Right renal pelvis (tissue), 4 donors: ENCODE measurements around the gene OXCT2. TPM values are rescaled to one million over a fixed set of nuclear protein-coding genes. Genes with fewer than 3 reads are reported as not detected.
"Not testable (repeated sequence)": the region's sequence is repeated elsewhere in the genome, so short reads cannot be mapped to it uniquely, and the experiment has no call there.

ENCODE experiments used
- DNase-seq, 4 donors: peaks; one replicate each; pipeline ENCODE4 v3.0.0-alpha.2; 2013; ENCODE audit warnings: low read depth in 4 of 4, low spot score in 3 of 4, missing footprints in 1 of 4
- polyA plus RNA-seq, 4 donors: library from polyadenylated mRNA; unstranded; fragments of 120-200 nt; gene quantifications; one replicate each; pipeline ENCODE4 v1.2.1, GENCODE V29; 2013; ENCODE audit not compliant: insufficient read length in 4 of 4

Gene OXCT2
- polyA plus RNA-seq, 4 donors: 0.17 to 0.47 (median 0.25) TPM

DNA sequence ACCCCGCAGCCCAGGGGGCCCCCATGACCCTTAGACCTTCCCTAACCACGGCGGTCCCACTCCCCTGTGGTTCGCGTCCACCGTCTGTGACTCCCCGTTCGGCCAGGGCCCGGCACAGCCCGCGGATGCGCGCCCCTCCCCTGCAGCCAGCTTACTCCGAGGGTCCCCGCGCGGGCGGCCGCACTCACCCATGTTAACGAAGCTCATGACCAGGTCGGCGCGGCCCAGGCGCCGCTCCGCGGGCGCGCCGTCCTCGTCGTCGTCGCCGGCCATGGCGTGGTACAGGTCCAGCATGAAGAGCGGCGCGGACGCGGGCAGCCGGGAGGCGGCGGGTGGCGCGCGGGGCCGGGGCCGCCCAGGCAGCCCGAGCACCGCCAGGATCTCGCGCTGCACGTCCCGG lies 16.8 kb upstream of the OXCT2 start:
- DNase-seq: not testable (repeated sequence)

DNA sequence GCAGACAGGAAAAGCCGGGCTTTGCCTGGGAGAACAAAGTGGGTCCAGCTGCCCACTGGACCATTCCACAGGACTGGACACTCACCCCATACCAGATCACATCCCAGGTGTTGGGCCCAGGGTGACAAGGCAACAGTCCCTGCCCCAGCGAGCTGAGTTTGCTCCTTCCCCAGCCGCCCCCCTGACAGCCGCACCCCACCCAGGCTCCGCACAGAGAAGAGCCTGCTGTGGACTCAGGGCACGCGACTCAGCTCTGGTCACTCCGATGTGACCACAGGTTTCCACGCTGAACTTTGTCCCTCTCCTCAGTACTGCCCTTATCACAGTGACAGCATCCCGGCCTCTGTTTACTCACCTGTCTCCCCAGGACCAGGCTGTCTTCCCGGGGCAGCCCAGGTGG lies 16.3 kb upstream of the OXCT2 start:
- no peak for DNase-seq

DNA sequence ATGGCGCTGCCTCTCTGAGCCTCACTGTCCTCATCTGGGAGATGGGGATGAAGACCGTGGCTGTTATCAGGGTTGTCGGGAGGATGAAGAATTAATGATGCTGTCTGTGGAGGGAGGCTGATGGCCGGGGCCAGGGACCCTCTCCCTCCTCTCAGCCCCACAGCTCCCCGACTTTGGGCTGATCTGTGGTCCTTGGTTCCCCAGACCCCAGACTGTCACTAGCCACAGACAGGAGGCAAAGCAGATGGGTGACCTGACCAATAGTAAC lies 15.9 kb upstream of the OXCT2 start:
- not testable (repeated sequence) for DNase-seq

DNA sequence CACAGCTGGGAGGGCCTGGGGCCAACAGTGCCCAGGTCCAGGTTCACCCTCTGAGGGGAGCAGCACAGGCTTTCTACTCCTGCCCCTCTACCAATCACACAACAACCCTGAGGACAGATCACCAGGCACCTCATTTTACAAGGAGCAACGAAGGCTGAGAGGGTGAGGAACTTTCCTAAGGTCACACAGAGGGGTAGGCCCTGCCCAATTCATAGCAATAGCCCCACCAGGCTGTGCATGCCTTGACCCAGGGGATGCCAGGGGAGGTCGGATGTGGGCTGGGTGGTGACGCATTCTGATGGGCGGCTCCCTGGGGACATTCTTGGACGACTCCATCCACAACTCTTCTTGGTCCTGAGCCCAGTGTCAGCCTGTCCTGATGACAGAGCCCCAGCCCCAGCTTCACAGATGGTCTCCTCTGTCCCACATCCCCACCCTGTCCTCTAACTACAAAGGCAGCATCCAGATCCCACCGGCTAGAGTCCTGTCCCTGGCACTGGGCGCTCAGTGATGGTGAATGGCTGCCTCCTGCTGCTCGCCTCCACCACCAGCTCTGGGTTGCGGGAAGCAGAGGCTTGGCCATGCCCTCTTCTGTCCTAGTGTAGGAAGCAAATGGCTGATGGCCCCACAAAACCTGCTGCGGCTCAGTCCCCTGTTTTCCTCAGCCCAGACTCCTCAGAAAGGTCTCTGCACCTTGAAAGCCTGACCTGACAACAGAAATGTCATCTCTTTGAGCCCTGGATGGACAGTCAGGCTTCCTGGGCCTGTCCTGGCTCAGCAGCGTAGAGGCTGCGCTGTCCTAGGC lies 15.4 kb upstream of the OXCT2 start:
- DNase-seq: not testable (repeated sequence)

DNA sequence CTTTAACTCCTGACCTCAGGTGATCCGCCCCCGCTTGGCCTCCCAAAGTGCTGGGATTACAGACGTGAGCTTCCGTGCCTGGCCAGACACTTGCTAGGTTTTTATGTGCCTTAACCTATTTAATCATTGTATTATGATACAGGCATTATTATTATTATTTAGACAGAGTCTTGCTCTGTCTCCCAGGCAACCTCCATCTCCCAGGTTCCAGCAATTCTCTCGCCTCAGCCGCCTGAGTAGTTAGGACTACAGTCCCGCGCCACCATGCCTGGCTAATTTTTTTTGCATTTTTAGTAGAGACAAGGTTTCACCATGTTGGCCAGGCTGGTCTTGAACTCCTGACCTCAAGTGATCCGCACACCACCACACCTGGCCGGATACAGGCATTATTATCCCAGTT lies 11.5 kb upstream of the OXCT2 start:
- not testable (repeated sequence) for DNase-seq

DNA sequence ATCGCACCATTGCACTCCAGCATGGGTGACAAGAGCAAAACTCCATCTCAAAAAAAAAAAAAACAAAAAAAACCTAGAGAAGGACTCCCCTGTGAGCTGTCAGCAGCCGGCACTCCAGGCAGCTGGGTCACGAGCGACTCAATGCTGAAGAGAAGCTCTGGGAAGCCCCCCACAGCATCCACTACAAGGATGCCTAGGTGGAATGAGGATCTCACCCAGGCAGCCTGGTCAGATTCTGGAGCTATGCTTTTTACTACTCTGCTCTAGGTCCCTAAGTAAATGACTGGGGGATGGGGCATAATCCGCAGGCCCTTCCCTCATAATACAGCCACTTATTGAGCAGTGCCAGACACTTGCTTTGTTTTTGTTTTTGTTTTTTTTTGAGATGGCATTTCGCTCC lies 11.0 kb upstream of the OXCT2 start:
- no peak for DNase-seq

DNA sequence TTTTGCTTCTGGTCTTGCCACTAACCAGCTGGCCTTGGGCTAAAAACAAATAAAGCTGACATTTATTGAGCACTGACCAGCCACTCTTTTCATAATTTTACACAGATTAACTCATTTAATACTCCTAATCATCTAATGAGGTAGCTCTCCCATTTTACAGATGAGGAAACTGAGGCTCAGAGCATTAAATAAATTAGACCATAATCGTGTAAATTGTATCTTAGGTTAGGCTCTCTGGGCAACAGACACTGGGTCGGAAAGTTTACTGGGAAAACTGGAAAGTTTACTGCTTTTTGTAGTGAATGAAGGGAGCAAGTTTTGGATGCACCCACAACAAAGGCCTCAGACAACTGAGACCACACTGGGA lies 10.2 kb upstream of the OXCT2 start:
- DNase-seq: no peak

DNA sequence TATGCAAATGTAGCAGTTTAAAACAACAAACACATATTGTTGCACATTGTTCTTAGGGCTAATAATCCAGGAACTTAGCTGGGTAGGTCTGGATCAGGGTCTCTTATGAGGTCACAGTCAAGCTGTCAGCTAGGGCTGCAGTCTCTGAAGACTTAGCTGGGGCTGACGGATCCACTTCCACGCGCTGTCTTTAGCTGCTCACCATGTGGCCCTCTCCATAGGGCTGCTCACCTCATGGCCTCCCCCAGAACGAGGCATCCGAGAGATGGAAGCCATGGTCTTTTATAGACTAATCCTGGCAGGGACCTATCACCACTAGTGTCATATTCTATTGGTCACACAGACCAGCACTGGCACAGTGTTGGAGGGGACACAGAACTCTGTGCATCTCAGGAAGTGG lies 8.7 kb upstream of the OXCT2 start:
- DNase-seq: no peak

DNA sequence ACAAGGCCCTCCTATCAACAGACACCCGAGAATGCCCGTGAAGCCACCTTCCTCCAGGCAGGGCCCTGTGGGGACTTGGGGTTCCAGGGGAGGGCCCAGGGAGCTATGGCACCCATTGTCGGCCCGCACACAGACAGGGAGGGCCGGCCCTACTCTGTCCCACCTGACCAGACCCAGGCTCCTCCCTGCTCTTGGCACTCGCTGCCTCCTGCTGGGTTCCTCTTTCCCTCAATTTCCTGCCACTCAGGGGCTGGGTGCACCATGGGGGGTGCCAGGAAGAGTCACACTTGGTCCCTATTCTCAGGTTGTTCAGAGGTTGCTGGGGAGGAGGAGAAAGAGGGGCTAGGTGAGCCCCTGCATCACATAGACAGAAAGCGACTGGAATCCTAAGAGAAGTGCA lies 8.0 kb upstream of the OXCT2 start:
- DNase-seq: no peak

DNA sequence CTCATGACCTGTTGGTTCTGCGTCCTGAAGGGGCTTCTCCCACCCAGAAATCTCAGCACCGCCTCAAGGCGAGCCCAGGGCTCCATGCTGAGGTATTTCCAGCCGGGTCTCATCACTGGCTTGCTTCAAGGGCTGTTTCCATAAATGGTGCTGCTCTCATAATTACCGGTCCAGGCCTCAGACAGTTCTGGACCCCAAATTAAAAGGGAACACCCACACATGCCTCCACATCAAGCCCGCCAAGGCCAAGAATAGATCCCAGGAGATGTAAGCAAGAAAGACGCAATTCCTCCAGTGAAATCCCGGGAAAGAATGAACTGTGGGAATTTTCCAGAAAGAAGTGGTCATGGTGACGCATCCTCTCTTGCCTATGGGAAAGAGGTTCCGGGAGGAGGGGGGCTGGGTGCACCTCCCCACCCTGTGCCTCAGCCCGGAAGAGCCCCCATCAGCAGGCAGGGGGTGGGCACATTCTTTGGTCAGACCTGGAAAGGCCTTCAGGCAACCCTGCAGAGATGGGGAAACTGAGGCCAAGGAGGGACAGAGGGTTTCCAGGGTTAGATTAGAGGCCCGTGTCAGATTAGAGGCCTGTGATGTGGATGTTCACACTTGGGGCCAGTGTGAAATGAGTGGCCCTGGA lies 7.4 kb upstream of the OXCT2 start:
- not testable (repeated sequence) for DNase-seq

DNA sequence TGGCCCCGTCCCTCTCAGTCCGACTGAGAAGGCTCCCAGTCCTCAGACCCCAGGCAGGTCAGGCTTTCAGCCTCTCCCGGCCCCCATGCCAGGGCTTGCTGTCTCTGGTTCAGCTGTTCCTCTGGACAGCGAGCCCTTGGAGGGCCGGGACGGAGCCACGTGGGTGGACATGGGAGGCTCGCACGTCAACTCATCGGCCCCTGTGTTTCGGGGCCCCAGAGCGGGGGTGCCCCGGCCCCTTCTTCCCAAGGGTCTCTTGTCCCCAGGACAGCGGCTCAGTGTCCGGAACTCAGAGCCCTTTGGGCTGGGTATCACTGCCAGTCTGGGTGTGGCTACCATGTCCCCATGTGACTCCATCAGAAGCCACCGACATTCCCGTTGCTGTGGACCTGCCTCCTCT lies 6.7 kb upstream of the OXCT2 start:
- DNase-seq: not testable (repeated sequence)

DNA sequence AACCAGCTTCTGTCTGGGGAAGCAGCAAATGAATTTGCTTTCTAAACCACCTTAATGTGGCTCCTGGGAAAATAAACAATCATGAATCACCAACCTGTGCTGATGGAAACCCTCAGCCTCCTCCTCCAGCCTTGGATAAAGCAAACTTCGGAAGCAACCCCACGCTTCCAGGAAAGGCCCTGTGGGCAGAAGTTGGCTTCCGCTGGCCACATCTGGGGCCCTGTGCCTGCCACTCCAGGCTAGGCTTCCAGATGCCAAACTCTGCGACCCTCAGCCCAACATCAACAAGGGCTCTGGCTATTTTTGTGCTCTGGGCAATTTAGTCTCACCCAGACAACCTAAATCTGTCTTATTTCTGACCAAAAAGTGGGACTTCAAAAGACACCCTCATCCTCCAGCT lies 6.2 kb upstream of the OXCT2 start:
- no peak for DNase-seq

DNA sequence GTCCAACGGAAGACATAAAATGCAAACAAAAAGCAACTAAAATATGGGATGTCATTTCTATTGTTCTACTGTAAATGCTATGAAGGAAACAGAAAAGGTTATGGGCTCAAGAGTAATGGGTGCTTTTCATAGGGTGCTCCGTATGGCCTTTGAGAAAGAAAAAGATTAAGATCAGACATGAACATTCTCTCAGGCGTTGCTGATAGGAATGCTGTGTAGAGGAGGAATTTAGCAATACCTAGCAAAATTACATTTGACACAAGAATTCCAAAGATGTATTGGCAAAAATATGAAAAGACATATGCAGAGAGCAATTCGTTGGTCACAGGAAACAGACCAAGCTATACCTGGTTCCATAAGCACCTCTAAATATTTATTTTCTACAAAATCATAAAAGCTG lies 5.7 kb upstream of the OXCT2 start:
- DNase-seq: no peak

DNA sequence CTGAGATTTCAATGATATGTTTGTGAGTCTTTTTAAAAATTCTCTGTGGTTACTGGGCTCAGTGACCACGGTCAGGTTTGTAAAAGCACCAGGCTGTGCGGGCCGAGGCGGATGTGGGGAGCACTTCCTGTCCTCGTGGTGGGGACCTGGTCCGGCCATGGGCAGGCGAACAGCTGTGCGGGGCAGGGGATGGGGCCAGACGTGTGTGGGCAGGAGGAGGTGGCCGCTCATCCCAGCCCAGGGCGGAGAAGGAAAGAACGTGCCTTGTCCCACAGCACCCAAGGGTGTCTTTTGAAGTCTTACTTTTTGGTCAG lies 5.2 kb upstream of the OXCT2 start:
- no peak for DNase-seq

DNA sequence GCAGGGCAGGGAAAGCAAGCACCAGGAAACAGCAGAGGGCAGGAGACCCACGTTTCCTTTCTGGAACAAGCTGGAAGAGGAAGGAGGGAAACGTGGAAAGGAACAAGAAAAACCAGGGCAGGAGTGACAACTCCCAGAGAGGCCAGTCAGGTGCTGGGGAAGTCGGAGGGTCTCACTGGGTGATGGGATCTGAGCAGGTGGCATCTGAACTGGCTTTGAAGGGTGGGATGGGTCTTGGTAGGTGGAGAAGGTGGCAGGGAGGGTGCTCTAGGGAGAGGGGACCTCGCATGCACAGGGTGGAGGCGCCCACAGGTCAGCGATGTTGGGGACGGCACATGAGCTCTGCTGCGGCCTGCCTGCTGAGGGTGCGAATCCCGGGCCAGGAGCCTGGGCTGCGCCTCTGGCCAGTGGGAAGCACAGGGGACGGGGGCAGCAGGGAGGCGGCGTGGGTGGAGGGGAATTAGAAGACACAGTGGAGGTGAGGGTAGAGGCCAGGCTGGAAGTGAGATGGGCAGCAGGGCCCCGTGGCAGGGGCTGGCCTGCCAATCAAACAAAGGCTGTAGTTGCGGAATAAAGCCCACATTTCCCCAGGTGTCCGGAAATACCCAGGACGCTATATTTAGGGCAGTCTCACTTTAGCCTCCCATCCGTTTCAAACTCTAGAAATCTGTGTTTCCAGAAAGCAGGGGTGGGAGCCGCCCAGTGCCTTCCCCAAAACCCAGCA lies 4.7 kb upstream of the OXCT2 start:
- not testable (repeated sequence) for DNase-seq

DNA sequence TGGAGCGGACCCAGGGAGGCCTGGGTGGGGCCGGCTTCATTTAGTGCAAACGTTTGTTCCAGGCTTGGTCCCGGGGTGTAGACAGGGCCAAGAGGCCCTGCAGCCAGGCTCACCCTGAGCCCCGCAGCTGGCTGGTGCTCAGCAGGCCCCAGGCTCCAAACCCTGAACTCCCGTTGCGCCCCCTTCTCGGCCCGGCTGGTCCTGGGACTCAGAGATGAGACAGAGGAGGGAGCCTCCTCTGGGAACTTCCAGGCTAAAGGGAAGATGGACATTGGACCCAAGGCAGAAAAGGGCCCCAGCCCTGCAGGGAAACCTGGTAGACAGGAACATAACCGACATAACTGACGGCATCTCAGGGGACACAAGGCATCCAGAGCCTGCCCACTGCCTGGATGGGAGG lies 4.0 kb upstream of the OXCT2 start:
- not testable (repeated sequence) for DNase-seq

DNA sequence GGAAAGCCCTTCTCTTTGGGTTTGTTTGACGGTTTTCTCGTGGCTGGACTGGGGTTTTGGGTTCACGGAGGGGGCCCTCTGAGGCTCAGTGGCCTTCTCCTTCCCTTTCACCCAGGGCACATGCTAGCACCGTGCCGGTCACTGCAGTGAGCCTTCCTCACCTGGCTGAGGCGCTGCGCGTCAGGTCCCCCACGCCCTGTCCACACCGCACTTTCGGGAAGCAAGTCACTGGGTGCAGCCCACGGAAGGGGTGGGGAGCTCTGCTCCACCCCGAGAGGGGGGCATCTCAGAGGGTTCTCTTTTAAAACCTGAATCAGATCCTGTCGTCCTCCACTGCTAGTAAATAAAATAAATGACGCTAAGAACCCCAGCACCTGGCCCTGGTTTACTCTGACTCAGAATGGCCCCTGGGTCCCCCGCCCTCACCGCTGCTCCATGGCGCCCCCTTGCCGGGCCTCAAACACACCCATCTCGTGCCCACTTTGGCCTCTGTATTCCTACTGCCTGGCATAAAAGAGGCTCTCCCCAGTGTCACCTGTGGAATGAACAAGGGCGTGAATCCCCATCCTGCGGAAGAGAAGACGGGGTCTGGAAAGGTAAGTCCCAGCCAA lies 2.3 kb upstream of the OXCT2 start:
- DNase-seq: not testable (repeated sequence)

DNA sequence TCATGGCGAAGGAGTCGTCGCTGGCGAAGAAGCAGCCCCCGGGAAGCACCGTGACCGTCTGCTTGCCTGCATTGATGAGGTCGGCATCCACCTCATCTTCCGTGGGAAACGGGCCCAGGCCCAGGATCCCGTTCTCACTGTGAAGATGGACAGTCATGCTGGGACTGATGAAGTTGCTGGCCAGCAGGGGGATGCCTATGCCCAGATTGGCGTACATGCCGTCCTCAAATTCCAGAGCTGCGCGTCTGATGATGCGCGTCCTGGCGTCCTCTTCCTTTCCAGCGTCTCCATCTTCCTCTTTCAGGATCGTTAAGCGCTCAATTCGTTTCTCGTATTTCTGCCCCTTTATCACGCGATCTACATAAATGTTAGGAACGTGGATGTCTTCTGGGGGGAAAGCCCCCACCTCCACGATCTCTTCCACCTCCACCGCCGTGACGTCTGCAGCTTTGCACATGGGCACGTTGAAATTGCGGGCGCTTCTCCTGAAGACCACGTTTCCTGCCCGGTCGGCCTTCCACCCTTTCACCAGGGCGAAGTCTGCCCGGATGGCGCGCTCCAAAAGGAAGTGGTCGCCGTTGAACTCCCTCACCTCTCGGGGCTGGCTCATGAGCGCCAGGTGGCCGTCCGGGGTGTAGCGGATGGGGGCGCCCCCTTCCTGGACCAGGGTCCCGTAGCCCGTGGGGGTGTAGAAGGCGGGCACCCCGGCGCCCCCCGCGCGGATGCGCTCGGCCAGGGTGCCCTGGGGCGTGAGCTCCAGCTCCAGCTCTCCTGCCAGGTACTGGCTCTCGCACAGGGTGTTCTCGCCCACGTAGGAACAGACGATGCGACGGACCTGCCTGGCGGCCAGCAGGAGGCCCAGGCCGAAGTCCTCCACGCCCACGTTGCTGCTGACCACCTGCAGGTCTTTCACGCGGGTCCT lies 787 bp downstream of the OXCT2 start:
- not testable (repeated sequence) for DNase-seq

DNA sequence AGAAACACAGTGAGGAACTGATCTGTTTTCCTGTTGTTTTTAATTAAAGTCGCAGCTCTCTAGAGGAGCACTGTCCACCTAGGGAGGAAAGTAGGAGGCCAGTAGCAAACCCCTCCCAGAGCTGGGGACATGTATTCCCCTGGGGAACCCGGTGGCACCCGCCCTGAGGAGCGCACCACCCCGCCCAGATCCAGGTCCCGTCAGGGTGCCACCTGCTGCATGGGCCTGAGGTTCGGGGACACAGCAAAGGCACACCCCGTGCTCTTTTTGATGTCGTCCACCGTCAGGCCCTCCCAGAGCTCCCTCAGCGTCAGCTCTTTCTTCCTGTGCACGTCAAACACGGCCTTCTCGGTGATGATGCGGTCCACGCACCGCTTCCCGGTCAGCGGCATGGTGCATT lies 1.6 kb downstream of the OXCT2 start:
- DNase-seq: not testable (repeated sequence)

DNA sequence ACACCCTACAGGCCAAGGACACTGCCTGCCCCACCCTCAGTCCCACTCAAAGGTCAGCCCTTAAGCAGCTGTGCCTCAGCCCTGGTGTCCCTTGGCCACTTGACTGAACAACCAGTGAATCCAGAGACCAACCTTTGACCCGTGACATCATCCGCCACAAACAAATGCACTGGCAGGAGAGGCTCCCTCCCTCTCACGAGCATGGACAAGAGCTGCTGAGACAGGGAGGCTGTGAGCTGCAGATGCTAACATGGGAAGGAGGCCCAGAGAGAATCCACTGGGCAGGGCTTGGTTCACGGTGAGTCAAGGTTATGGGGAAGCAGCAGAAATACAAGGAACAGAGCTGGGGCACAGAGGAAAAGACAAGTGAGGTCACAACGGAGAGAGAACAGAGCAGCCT lies 4.7 kb downstream of the OXCT2 start:
- DNase-seq: not testable (repeated sequence)

DNA sequence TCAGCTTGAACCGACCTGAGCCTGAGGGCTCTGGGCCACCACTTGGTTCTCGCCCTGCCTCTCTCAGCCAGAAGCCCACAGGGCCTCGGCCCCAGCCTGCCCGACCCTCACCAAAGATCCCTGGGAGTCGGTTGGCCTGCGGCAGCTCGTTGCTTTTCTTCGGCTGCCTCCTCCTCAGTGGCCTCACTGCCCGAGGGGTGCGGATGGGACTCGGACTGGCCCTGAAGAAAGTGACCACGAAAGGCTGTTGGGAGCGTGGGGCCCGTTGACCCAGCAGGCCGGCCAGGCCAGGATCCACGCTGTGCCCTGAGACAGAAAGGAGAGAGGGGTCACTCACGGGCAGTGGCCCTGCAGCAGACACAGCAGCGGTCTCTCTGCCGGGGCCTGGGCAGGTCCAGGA lies 6.6 kb downstream of the OXCT2 start:
- DNase-seq: not testable (repeated sequence)
